ENCODE measurements around the gene SYT15. TPM values are rescaled to one million over a fixed set of nuclear protein-coding genes. Genes with fewer than 3 reads are reported as not detected.

SYT15 gene
- total RNA-seq, 1 donor from 2014 or later = 1.8 TPM

Other genes with a start within 250 kb of the SYT15 start
- gene ANXA8L1, start 203.4 kb upstream of the SYT15 start, total RNA-seq = 0.22 and 0.49 TPM in 2 replicates
- gene NPY4R, start 113.2 kb upstream of the SYT15 start, total RNA-seq = not detected in 2 replicates
- gene GPRIN2, start 22.5 kb upstream of the SYT15 start, total RNA-seq = not detected in 2 replicates

All from T-helper 1 cell treated with Interleukin-12 subunit alpha and Interleukin-12 subunit beta and Interleukin-4 antibody, amounts not matched to agents 30 ng/mL and 1 ng/mL, for 36 hours (primary cell).